GM04503 (cell line): ENCODE data around the gene PPTC7.
"Not testable (repeated sequence)": the region's sequence is repeated elsewhere in the genome, so short reads cannot be mapped to it uniquely, and the experiment has no call there.

Source experiments
- DNase-seq: peaks from one replicate; pipeline ENCODE4 v3.0.0-alpha.2; 2012; ENCODE audit warnings: low read depth

PPTC7 gene

GRCh38 chr12:110583137-110584059, at the start of gene PPTC7:
TSS of gene PPTC7 (minus strand) at chr12:110583318. CDS start at chr12:110583031, 287 bp downstream.
- no peak for DNase-seq

GRCh38 chr12:110627500-110628195, 44.5 kb upstream of the PPTC7 start:
- no peak for DNase-seq

GRCh38 chr12:110622582-110622981, 39.5 kb upstream of the PPTC7 start:
- DNase-seq: no peak

- DNase-seq: no peak
These were observed 36.4 kb upstream of the PPTC7 start for GRCh38 chr12:110619534-110619953.

GRCh38 chr12:110616471-110617115, 33.5 kb upstream of the PPTC7 start:
- DNase-seq: no peak

- DNase-seq: no peak
These were observed 32.1 kb upstream of the PPTC7 start for GRCh38 chr12:110615171-110615570.

GRCh38 chr12:110613771-110614684, 30.9 kb upstream of the PPTC7 start, which contains the start of gene TCTN1:
TSS of gene TCTN1 (plus strand) at chr12:110614129. CDS start at chr12:110614183, 54 bp downstream.
- peak; percentile 61 for DNase-seq

- DNase-seq: no peak
These were observed 30.1 kb upstream of the PPTC7 start for GRCh38 chr12:110613071-110613770.

GRCh38 chr12:110606253-110606611, 23.1 kb upstream of the PPTC7 start:
- DNase-seq: no peak

GRCh38 chr12:110602085-110602814, 19.1 kb upstream of the PPTC7 start:
- not testable (repeated sequence) for DNase-seq

GRCh38 chr12:110600254-110600653, 17.1 kb upstream of the PPTC7 start:
- DNase-seq: no peak

GRCh38 chr12:110599334-110599733, 16.2 kb upstream of the PPTC7 start:
- DNase-seq: no peak

- no peak for DNase-seq
These were observed 14.8 kb upstream of the PPTC7 start for GRCh38 chr12:110597885-110598284.

GRCh38 chr12:110592919-110593318, 9.8 kb upstream of the PPTC7 start:
- not testable (repeated sequence) for DNase-seq

- no peak for DNase-seq
These were observed 9.0 kb upstream of the PPTC7 start for GRCh38 chr12:110592078-110592477.

- DNase-seq: no peak
These were observed 8.4 kb upstream of the PPTC7 start for GRCh38 chr12:110591451-110592051.

GRCh38 chr12:110590806-110591326, 7.7 kb upstream of the PPTC7 start:
- peak; percentile 72 for DNase-seq

GRCh38 chr12:110590059-110590458, 6.9 kb upstream of the PPTC7 start:
- no peak for DNase-seq

- DNase-seq: not testable (repeated sequence)
These were observed 4.0 kb upstream of the PPTC7 start for GRCh38 chr12:110587102-110587501.
